Neural cell (in vitro differentiated cells): ENCODE data around the gene AVPI1.

ENCODE experiments used
- CTCF ChIP-seq: fragments of 450-650 bp; IDR thresholded peaks from 2 replicates; pipeline ENCODE4 v1.5.1; 2014; ENCODE audit warnings: antibody characterized with exemption, mild to moderate bottlenecking, moderate library complexity; ENCODE audit not compliant: poor library complexity, severe bottlenecking
- EZH2 ChIP-seq: fragments of 200-600, 300-800 bp; shearing (Covaris generic), sonication (generic); IDR thresholded peaks from 2 replicates; pipeline ENCODE4 v1.6.1; 2014; ENCODE audit warnings: antibody characterized with exemption, low read length, borderline replicate concordance, mild to moderate bottlenecking; ENCODE audit not compliant: insufficient read depth, poor library complexity, severe bottlenecking

GRCh38 chr10:97729014-97729413 lies 42.0 kb upstream of the AVPI1 start:
- TF ChIP-seq EZH2: no peak
- TF ChIP-seq CTCF: no peak
